ENCODE data around the gene SERPINB3. TPM values are rescaled to one million over a fixed set of nuclear protein-coding genes. Genes with fewer than 3 reads are reported as not detected.

Gene SERPINB3
- total and polyA plus RNA-seq, 2 experiments from 2014 or later, result 0.27 to 0.59 TPM

- TF ChIP-seq ZNF462 (CRISPR knock-in tag; IDR thresholded peaks at IDR 0.05), result no peak
- no peak for TF ChIP-seq NANOG (IDR thresholded peaks at IDR 0.05; ENCODE audit: borderline replicate concordance)
- no peak for TF ChIP-seq ETS1 (IDR thresholded peaks at IDR 0.05)
Observed at GRCh38 chr18:63619661-63620060, 42.0 kb downstream of the SERPINB3 start (continued).

GRCh38 chr18:63617915-63618234, 43.8 kb downstream of the SERPINB3 start:
- H3K4me1 ChIP-seq (ENCODE audit: insufficient read depth), result peaks cover 9% of the 10 kb centered on the region
- DNase-seq (ENCODE audit: low spot score), result no peak
- H3F3A ChIP-seq (replicated peaks; ENCODE audit: low read depth), result no peaks in the 10 kb centered on the region
- no peak overlapping the region for H3K27ac ChIP-seq (ENCODE audit: low read depth)
- H3K9me2 ChIP-seq (ENCODE audit: insufficient read depth), result peaks cover 9% of the 10 kb centered on the region
- Mint-ChIP-seq H3K4me1 (peaks cover 8% of the 10 kb centered on the region; the same call in 2 of the 3 replicates), H3K36me3 (ENCODE audit: low read depth) (no peaks in the 10 kb centered on the region), H3K27ac (no peak overlapping the region), H3K4me3 (no peak overlapping the region), H3K27me3 (ENCODE audit: insufficient read depth, low read depth, poor library complexity) (no peaks in the 10 kb centered on the region), H3K9me3 (peaks cover 8% of the 10 kb centered on the region)
- H2AFZ ChIP-seq, result no peak overlapping the region
- no peaks in the 10 kb centered on the region for H4K20me1 ChIP-seq (replicated peaks; ENCODE audit: insufficient read depth)
- no peaks in the 10 kb centered on the region for H3K79me2 ChIP-seq (replicated peaks; ENCODE audit: insufficient read depth)
- H3K4me3 ChIP-seq, result no peak overlapping the region
- H3K36me3 ChIP-seq (ENCODE audit: insufficient read depth), result no peaks in the 10 kb centered on the region
- H3K27me3 ChIP-seq (ENCODE audit: insufficient read depth), result no peaks in the 10 kb centered on the region
- H3K4me2 ChIP-seq, result no peak overlapping the region
- ATAC-seq, result no peak
- no peak for TF ChIP-seq ZNF331 (CRISPR knock-in tag; IDR thresholded peaks at IDR 0.05; ENCODE audit: low read depth)
- TF ChIP-seq ZNF114 (CRISPR knock-in tag; IDR thresholded peaks at IDR 0.05), result no peak
- no peak for TF ChIP-seq CREB1 (CRISPR knock-in tag; IDR thresholded peaks at IDR 0.05; ENCODE audit: low read depth)
- no peak for TF ChIP-seq REST (IDR thresholded peaks at IDR 0.05; ENCODE audit: unreplicated experiment)
- TF ChIP-seq ETS1 (IDR thresholded peaks at IDR 0.05), result no peak
- TF ChIP-seq NANOG (IDR thresholded peaks at IDR 0.05; ENCODE audit: borderline replicate concordance), result no peak
- TF ChIP-seq EZH2 (IDR thresholded peaks at IDR 0.05; ENCODE audit: low read depth, unreplicated experiment), result no peak
- TF ChIP-seq CTCF (conservative IDR thresholded peaks at IDR 0.05; ENCODE audit: low read depth in 2 of 2), result no peak
- no peak for TF ChIP-seq STAT1 (IDR thresholded peaks at IDR 0.05; ENCODE audit: unreplicated experiment)

All from GM23338 (cell line).